ENCODE measurements around the gene SLC18A3. TPM values are rescaled to one million over a fixed set of nuclear protein-coding genes. Genes with fewer than 3 reads are reported as not detected.

SLC18A3 gene
- polyA plus RNA-seq, 6 donors from 2014 or later, result not detected

DNA sequence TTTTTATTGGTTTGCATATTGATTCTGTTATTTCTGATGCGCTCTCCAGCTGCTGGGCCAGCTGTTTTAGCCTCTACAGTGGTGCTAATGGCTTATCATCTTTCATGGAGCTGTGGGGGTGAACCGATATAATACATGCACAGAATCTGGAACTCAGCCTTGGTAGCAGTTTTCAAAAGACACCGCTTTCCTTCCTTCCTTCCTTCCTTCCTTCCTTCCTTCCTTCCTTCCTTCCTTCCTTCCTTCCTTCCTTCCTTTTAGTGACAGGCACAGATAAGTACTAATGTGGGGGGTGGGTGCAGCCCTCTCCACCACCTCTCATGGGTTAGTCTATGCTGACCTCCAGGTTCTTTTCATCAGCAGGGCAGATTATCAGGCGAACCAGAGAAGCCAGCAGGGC lies 37.4 kb downstream of the SLC18A3 start:
- no peak for ATAC-seq (ENCODE audit: low read depth in 2 of 2)
- Mint-ChIP-seq H3K27ac (no peak overlapping the region), H3K4me1 (peaks cover 5 to 11% (median 8%) of the 10 kb centered on the region in 3 donors), H3K4me3 (no peak overlapping the region), H3K27me3 (peaks cover 14 to 42% (median 23%) of the 10 kb centered on the region in 3 donors), H3K36me3 (no peaks in the 10 kb centered on the region), H3K9me3 (no peaks in the 10 kb centered on the region)
- DNase-seq, result no peak

DNA sequence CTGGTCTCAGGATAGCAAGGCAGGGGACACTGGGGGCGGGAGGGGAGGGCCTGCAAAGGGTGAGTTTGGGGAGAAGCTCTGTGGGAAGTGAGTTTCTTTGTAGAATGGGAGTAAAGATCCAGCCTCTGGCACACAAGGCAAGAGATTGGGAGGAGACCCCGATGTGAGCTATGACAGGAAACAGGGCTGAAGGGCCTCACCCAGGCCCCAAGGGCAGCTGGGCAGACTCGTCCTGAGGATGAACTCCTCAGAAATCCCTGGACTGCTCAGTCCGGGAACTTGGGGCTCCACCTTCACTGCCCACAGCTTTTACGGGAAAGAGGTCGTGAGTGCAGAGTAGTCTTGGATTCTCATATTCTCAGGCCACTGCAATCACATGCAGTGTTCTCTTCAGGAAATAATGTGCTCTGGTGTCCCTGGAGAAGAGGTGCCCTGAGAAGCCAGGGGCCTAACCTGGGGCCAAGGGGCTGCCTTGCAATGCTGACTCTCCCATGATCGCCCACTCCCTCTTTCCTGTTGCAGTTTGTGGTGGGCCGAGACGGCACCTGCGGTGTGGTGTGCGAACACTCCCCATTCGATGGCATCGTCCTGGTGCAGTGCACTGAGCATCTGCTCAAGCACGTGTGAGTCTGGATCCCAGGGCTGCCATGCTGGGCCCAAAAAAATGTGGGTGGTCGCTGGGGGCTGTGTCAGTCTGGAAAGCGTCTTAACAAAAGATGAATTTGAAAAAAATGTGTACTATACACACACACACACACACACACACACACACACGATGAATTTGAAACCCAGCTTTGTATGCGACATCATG lies 38.1 kb downstream of the SLC18A3 start:
- H3K27ac Mint-ChIP-seq, result peak overlapping the region in 1 of 6 donors; percentile 20
- H3K9me3 Mint-ChIP-seq, result no peaks in the 10 kb centered on the region
- no peak for DNase-seq
- H3K4me3 Mint-ChIP-seq, result no peak overlapping the region
- peaks cover 5 to 11% (median 8%) of the 10 kb centered on the region in 3 donors for H3K4me1 Mint-ChIP-seq
- H3K27me3 Mint-ChIP-seq, result peaks cover 13 to 35% (median 23%) of the 10 kb centered on the region in 3 donors
- ATAC-seq (ENCODE audit: low read depth in 2 of 2), result no peak
- no peaks in the 10 kb centered on the region for H3K36me3 Mint-ChIP-seq

GRCh38 chr10:49649294-49649693 lies 39.2 kb downstream of the SLC18A3 start:
- ATAC-seq (ENCODE audit: low read depth in 2 of 2) (no peak), DNase-seq (no peak)
- Mint-ChIP-seq H3K4me3 (peak overlapping the region in 1 of 8 donors; percentile 37), H3K4me1 (peaks cover 5 to 11% (median 8%) of the 10 kb centered on the region in 3 donors), H3K9me3 (no peaks in the 10 kb centered on the region), H3K27ac (no peak overlapping the region), H3K36me3 (no peaks in the 10 kb centered on the region), H3K27me3 (peaks cover 11 to 24% (median 18%) of the 10 kb centered on the region in 3 donors)

DNA sequence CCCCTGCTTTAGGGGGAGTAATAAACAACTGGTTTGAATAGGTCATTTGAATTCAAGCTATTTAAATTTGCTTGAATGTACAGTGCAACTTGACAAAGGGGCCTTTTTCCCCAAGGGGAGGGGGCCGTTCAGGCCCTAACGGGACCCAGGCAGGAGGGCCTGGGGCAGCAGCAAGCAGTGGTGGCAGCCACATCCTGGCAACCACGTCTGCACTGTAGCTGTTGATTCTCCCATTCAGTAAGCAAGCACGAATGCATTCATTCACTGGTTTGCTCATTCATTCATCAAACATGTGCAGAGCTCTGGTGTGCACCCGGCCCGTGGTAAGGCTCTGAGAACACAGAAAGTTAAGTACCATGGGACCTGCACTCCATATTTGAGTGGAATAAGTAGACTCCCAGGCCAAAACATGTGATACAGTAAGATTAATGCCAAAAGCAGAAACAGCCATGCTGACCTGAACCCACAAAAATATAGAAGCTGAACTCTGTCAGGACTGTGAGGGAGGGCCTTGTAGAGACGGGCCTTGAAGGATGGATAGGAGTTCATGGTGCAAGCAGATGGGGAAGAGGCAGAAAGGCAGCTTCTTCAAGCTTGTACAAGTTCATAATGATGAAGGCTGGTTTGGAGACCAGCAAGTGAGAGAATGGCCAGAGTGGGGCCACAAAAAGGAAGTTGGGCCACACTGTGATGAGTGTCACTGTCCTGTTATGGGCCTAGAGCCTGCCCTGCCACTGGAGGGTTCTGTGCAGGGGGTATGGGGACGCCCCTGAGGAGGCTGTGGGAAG lies 40.0 kb downstream of the SLC18A3 start:
- Mint-ChIP-seq H3K27me3 (peaks cover 8 to 19% (median 11%) of the 10 kb centered on the region in 3 donors), H3K27ac (peak overlapping the region in 1 of 6 donors; percentile 56), H3K4me1 (peaks cover 5 to 11% (median 8%) of the 10 kb centered on the region in 3 donors), H3K36me3 (no peaks in the 10 kb centered on the region), H3K9me3 (no peaks in the 10 kb centered on the region), H3K4me3 (no peak overlapping the region)
- DNase-seq, result no peak
- ATAC-seq (ENCODE audit: low read depth in 2 of 2), result no peak

DNA sequence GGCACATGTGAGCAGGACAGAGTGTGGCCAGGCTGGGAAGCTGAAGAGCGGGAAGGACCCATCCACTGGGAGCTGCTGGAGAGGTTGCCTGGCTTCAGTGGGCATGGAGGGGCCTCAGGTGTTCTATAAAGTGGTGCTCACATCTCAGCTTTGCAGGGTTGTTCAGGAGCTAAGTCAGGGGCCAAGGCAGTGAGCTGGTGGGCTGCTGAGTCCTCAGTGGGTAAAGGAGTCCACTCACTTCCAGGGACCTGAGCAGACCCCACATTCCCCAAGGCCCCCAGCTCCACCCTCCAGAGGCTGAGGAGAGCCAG lies 40.6 kb downstream of the SLC18A3 start:
- H3K4me1 Mint-ChIP-seq, result peaks cover 5 to 11% (median 8%) of the 10 kb centered on the region in 3 donors
- no peaks in the 10 kb centered on the region for H3K36me3 Mint-ChIP-seq
- H3K27ac Mint-ChIP-seq, result peak overlapping the region in 1 of 6 donors; percentile 56
- H3K27me3 Mint-ChIP-seq, result peaks cover 8 to 19% (median 14%) of the 10 kb centered on the region in 3 donors
- DNase-seq (no peak), ATAC-seq (ENCODE audit: low read depth in 2 of 2) (no peak)
- no peaks in the 10 kb centered on the region for H3K9me3 Mint-ChIP-seq
- H3K4me3 Mint-ChIP-seq, result no peak overlapping the region

DNA sequence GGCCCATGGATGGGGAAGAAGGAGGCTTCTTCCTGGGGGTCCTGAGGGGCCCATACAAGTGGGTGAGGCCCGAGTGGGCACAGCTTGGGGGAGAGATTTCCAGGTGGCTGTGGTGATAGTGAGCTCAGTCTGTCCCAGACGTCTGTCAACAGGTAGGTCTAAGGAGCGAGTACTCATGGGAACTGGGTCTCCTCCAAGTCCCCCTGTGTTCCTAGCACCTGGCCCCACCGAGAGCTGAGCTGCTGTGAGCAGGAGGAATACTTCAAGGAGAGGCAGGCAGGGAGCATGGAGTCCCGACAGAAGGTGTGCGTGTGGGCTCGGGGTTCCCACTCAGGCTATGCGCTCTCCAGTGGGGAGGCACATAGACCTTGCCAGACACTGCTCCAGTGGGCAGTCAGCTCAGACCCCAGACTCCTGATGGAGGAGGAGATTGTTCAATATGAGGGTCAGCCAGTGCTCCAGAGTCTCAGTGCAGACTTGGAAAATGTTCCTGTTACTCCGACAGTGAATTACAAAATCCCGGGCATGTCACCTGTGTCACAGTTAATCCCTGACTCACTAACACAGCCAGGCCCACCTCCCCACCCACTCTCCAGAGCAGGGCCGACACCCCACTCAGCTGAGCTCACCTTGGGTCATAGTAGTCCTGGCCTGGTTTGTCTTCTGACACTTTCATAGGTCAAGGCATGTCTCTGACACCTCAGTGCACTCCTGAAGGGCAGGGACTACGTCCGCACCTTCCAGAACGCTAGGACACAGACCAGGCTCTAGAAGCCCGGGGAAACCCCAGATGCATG lies 41.1 kb downstream of the SLC18A3 start:
- Mint-ChIP-seq H3K4me3 (no peak overlapping the region), H3K36me3 (peaks cover 0 to 3% of the 10 kb centered on the region in 2 donors), H3K4me1 (peaks cover 5 to 11% (median 8%) of the 10 kb centered on the region in 3 donors), H3K9me3 (peaks cover 0 to under 1% (median 0%) of the 10 kb centered on the region in 7 donors), H3K27me3 (peaks cover 8 to 22% (median 18%) of the 10 kb centered on the region in 3 donors), H3K27ac (no peak overlapping the region)
- ATAC-seq (ENCODE audit: low read depth in 2 of 2) (no peak), DNase-seq (no peak)

- peaks cover 5 to 11% (median 8%) of the 10 kb centered on the region in 3 donors for H3K4me1 Mint-ChIP-seq
- peaks cover 0 to 9% of the 10 kb centered on the region in 2 donors for H3K36me3 Mint-ChIP-seq
- ATAC-seq (ENCODE audit: low read depth in 2 of 2), result no peak
- no peak for DNase-seq
- H3K27ac Mint-ChIP-seq, result no peak overlapping the region
- peaks cover 15 to 29% (median 18%) of the 10 kb centered on the region in 3 donors for H3K27me3 Mint-ChIP-seq
- H3K4me3 Mint-ChIP-seq, result no peak overlapping the region
- H3K9me3 Mint-ChIP-seq, result peaks cover 0 to 7% (median 3%) of the 10 kb centered on the region in 7 donors
Observed at GRCh38 chr10:49651917-49652316, 41.8 kb downstream of the SLC18A3 start.

- Mint-ChIP-seq H3K9me3 (peaks cover 0 to 7% (median 3%) of the 10 kb centered on the region in 7 donors), H3K4me3 (peak overlapping the region in 1 of 8 donors; percentile 74), H3K36me3 (peaks cover 0 to 9% of the 10 kb centered on the region in 2 donors), H3K27ac (no peak overlapping the region), H3K4me1 (peaks cover 5 to 11% (median 8%) of the 10 kb centered on the region in 3 donors), H3K27me3 (peaks cover 12 to 30% (median 16%) of the 10 kb centered on the region in 3 donors)
- DNase-seq (no peak), ATAC-seq (ENCODE audit: low read depth in 2 of 2) (no peak)
Observed at GRCh38 chr10:49652421-49653272, 42.5 kb downstream of the SLC18A3 start.

DNA sequence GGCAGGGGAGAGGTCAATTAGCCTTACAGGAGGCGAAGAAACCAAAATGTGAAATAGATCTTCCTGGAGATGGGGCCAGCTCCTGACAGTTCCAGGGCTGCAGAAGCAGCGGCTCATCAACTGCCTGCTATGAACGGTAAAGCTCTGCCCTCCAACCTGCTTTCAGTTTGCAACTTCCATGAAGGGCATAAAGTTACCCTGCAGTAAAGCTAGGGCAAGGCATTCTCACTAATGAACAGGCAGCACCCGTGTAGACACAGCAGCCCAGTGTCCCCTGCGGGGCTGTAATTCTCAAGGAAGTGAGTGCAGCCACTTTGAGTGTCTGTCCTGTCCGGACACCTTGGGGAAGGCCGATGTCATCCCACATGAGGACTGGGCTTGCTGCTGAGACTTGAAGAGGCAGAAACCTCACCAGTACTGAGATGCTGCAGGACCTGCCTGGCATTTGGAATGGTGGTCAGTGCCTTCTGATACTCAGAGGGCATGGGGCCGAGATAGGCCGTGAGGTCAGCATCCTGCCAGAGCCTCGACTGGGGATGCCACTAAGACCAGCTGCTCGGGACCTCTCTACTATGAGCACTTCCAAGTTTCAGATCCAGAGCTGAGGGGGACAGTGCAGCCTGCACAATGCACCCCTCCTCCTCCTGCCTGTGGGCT lies 43.3 kb downstream of the SLC18A3 start:
- peaks cover 5 to 11% (median 8%) of the 10 kb centered on the region in 3 donors for H3K4me1 Mint-ChIP-seq
- H3K4me3 Mint-ChIP-seq, result peak overlapping the region in 1 of 8 donors; percentile 74
- no peak for DNase-seq
- peaks cover 11 to 27% (median 16%) of the 10 kb centered on the region in 3 donors for H3K27me3 Mint-ChIP-seq
- peaks cover 0 to 9% of the 10 kb centered on the region in 2 donors for H3K36me3 Mint-ChIP-seq
- no peak for ATAC-seq (ENCODE audit: low read depth in 2 of 2)
- H3K27ac Mint-ChIP-seq, result no peak overlapping the region
- H3K9me3 Mint-ChIP-seq, result peaks cover 0 to 7% (median 4%) of the 10 kb centered on the region in 7 donors

DNA sequence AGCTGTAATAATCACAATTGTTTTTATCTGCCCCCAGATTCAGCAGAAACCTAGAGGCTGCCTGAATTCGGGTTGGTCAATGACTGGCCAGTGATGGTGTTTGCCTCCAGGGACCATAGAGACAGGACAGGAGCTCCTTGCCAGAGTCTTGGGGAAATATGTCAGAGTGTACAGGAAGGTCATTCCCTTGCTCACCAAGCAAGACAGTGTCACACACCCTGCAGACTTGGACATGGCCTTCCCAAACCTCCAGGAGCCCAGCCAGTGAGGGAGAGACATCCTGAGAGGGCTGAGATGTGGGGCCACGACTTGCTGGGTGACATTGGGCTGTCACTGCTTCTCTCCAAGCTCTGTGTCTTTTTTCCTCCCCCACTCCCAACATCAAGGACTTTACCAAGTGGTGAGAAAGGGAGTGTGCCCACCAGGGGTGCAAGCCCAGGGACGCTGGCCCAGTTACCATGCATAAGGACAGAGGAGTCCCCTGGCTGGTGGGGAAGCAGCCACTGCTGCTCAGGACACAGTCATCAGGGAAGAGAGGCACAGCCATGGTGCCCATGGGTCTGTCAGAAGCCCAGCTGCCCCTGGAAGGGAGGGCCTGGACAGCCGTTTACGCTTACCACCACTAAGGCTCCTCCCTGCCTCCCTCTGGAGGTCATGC lies 44.1 kb downstream of the SLC18A3 start:
- peaks cover under 1 to 9% (median 7%) of the 10 kb centered on the region in 3 donors for H3K4me1 Mint-ChIP-seq
- DNase-seq, result no peak

GRCh38 chr10:49655099-49655498 lies 45.0 kb downstream of the SLC18A3 start:
- Mint-ChIP-seq H3K4me1 (peaks cover 0 to 2% (median under 1%) of the 10 kb centered on the region in 3 donors), H3K9me3 (peaks cover 7 to 24% (median 17%) of the 10 kb centered on the region in 7 donors), H3K4me3 (no peak overlapping the region), H3K27ac (no peak overlapping the region), H3K36me3 (peaks cover 0 to 25% of the 10 kb centered on the region in 2 donors), H3K27me3 (peaks cover 11 to 18% (median 14%) of the 10 kb centered on the region in 3 donors)
- DNase-seq (no peak), ATAC-seq (ENCODE audit: low read depth in 2 of 2) (no peak)

More for the DNA sequence above, 44.1 kb downstream of the SLC18A3 start:
- Mint-ChIP-seq H3K27ac (no peak overlapping the region), H3K4me3 (no peak overlapping the region), H3K27me3 (peaks cover 11 to 19% (median 16%) of the 10 kb centered on the region in 3 donors), H3K36me3 (peaks cover 0 to 15% of the 10 kb centered on the region in 2 donors), H3K9me3 (peaks cover 6 to 14% (median 12%) of the 10 kb centered on the region in 7 donors)
- ATAC-seq (ENCODE audit: low read depth in 2 of 2), result no peak

Measured in naive B cell (primary cell).